Liver (tissue), 9 donors: Measurements from ENCODE around the gene SPDYC. TPM values are rescaled to one million over a fixed set of nuclear protein-coding genes. Genes with fewer than 3 reads are reported as not detected.
A peak's percentile ranks its signal among the peaks of the same experiment; 100 is the strongest.

Experiments
- DNase-seq: peaks from one replicate; pipeline ENCODE4 v3.0.0-alpha.2; 2017; ENCODE audit warnings: low spot score
- H3K27ac ChIP-seq, 2 donors: one replicate each; pipeline ENCODE4 v1.7.0; 2013; ENCODE audit warnings: inconsistent platforms in 2 of 2, low read length in 2 of 2, control low read depth in 1 of 2, low read depth in 1 of 2, mild to moderate bottlenecking in 1 of 2
- H3K27me3 ChIP-seq, 4 donors: one replicate each; pipeline versions ENCODE4 v1.6.1 to v1.7.0; 2013; ENCODE audit warnings: low read length in 3 of 4, inconsistent platforms in 1 of 4, mild to moderate bottlenecking in 1 of 4, moderate library complexity in 1 of 4; ENCODE audit not compliant: control insufficient read depth in 4 of 4, insufficient read depth in 4 of 4
- H3K36me3 ChIP-seq, 4 donors: one replicate each; pipeline versions ENCODE4 v1.6.1 to v1.7.0; 2013; ENCODE audit warnings: low read length in 3 of 4, mild to moderate bottlenecking in 3 of 4, low read depth in 1 of 4, moderate library complexity in 1 of 4; ENCODE audit not compliant: control insufficient read depth in 4 of 4, insufficient read depth in 3 of 4
- H3K4me1 ChIP-seq, 4 donors: one replicate each; pipeline versions ENCODE4 v1.6.1 to v1.7.0; 2013; ENCODE audit warnings: low read length in 3 of 4, mild to moderate bottlenecking in 3 of 4, moderate library complexity in 1 of 4; ENCODE audit not compliant: control insufficient read depth in 4 of 4, insufficient read depth in 4 of 4
- H3K4me3 ChIP-seq, 3 donors: one replicate each; pipeline versions ENCODE4 v1.6.1 to v1.7.0; 2013; ENCODE audit warnings: low read length in 3 of 3, control low read depth in 1 of 3, low read depth in 1 of 3, mild to moderate bottlenecking in 1 of 3
- H3K9ac ChIP-seq, 2 donors: one replicate each; pipeline ENCODE4 v1.7.0; 2013; ENCODE audit warnings: low read length in 2 of 2, mild to moderate bottlenecking in 2 of 2, moderate library complexity in 2 of 2, control low read depth in 1 of 2, low read depth in 1 of 2
- H3K9me3 ChIP-seq, 4 donors: one replicate each; pipeline versions ENCODE4 v1.6.1 to v1.7.0; 2013; ENCODE audit warnings: low read length in 3 of 4; ENCODE audit not compliant: control insufficient read depth in 4 of 4
- EGR1 ChIP-seq, 2 donors: IDR thresholded peaks; 2 replicates each; pipeline ENCODE4 v1.6.1; 2016 to 2018; ENCODE audit warnings: antibody characterized with exemption in 2 of 2, low read depth in 2 of 2
- FOXA1 ChIP-seq: IDR thresholded peaks from 2 replicates; pipeline ENCODE4 v1.6.1; 2016; ENCODE audit warnings: antibody characterized with exemption
- FOXA2 ChIP-seq: IDR thresholded peaks from 2 replicates; pipeline ENCODE4 v1.6.1; 2016; ENCODE audit warnings: antibody characterized with exemption
- GABPA ChIP-seq, 2 donors: IDR thresholded peaks in 1 of 2; conservative IDR thresholded peaks in 1 of 2; 2 replicates each; pipeline ENCODE4 v1.6.1; 2016; ENCODE audit warnings: antibody characterized with exemption in 2 of 2, mild to moderate bottlenecking in 1 of 2, moderate library complexity in 1 of 2
- HNF4A ChIP-seq, 2 donors: conservative IDR thresholded peaks; 2 replicates each; pipeline ENCODE4 v1.6.1; 2016; ENCODE audit warnings: antibody characterized with exemption in 2 of 2, mild to moderate bottlenecking in 2 of 2
- HNF4G ChIP-seq: IDR thresholded peaks from 2 replicates; pipeline ENCODE4 v1.6.1; 2016; ENCODE audit warnings: antibody characterized with exemption
- JUND ChIP-seq, 2 donors: IDR thresholded peaks; 2 replicates each; pipeline ENCODE4 v1.6.1; 2016; ENCODE audit warnings: antibody characterized with exemption in 2 of 2
- NR2F2 ChIP-seq: IDR thresholded peaks from 2 replicates; pipeline ENCODE4 v1.6.1; 2016; ENCODE audit warnings: antibody characterized with exemption
- RAD21 ChIP-seq, 2 donors: IDR thresholded peaks; 2 replicates each; pipeline ENCODE4 v1.6.1; 2016; ENCODE audit warnings: antibody characterized with exemption in 2 of 2, mild to moderate bottlenecking in 2 of 2
- RXRA ChIP-seq, 2 donors: IDR thresholded peaks; 2 replicates each; pipeline ENCODE4 v1.6.1; 2017 to 2018; ENCODE audit warnings: antibody characterized with exemption in 2 of 2, mild to moderate bottlenecking in 1 of 2
- SP1 ChIP-seq: IDR thresholded peaks from 2 replicates; pipeline ENCODE4 v1.6.1; 2018; ENCODE audit warnings: antibody characterized with exemption, mild to moderate bottlenecking
- TAF1 ChIP-seq: conservative IDR thresholded peaks from 2 replicates; pipeline ENCODE4 v1.6.1; 2016; ENCODE audit warnings: antibody characterized with exemption, mild to moderate bottlenecking
- YY1 ChIP-seq: IDR thresholded peaks from 2 replicates; pipeline ENCODE4 v1.6.1; 2016; ENCODE audit warnings: antibody characterized with exemption, mild to moderate bottlenecking
- WGBS: extraction: QIAGEN DNeasy Blood & Tissue Kit; methylation state at CpG from one replicate; pipeline ENCODE4 v1.1.7; 2013; 5-methylcytosine and 5-hydroxymethylcytosine counted together
- polyA plus RNA-seq, 2 donors: library from polyadenylated mRNA; stranded (reverse) in 1 of 2; unstranded in 1 of 2; fragments of 200-250 nt in 1 of 2; fragments of >200 nt in 1 of 2; fragmentation: Nextera tagmentation in 1 of 2; extraction: Ambion mirVana in 1 of 2; gene quantifications; one replicate each; pipeline versions ENCODE4 v1.2.1 to v1.2.3, GENCODE V29; 2013 to 2015
- total RNA-seq, 2 donors: library from RNA; depleted of rRNA; stranded (reverse); fragments of >200 nt; gene quantifications; one replicate each; pipeline ENCODE4 v1.2.3, GENCODE V29; 2014
- TF ChIP-seq, protein P1 (sequence below): IDR thresholded peaks from 2 replicates; pipeline ENCODE4 v1.6.1; 2016; ENCODE audit warnings: antibody characterized with exemption
- TF ChIP-seq, protein P2 (sequence below): fragments of 150-350 bp; IDR thresholded peaks from 2 replicates; pipeline ENCODE4 v1.5.1; 2017; ENCODE audit warnings: improper control_type of control experiment, low read depth, low read length; ENCODE audit not compliant: missing input control
- TF ChIP-seq, protein P3 (sequence below): IDR thresholded peaks from 2 replicates; pipeline ENCODE4 v1.6.1; 2016; ENCODE audit warnings: antibody characterized with exemption
- TF ChIP-seq, protein P4 (sequence below): IDR thresholded peaks from 2 replicates; pipeline ENCODE4 v1.6.1; 2016; ENCODE audit warnings: antibody characterized with exemption, mild to moderate bottlenecking
- TF ChIP-seq, protein P5 (sequence below): IDR thresholded peaks from 2 replicates; pipeline ENCODE4 v1.6.1; 2016; ENCODE audit warnings: antibody characterized with exemption
- donor health status: healthy.
- donor health status: healthy.
- donor health status: healthy.
- donor health status: healthy.
- donor health status: healthy.

SPDYC gene
- total and polyA plus RNA-seq, 4 donors, result 0.08 to 1.1 (median 0.52) TPM; not detected in 1

DNA sequence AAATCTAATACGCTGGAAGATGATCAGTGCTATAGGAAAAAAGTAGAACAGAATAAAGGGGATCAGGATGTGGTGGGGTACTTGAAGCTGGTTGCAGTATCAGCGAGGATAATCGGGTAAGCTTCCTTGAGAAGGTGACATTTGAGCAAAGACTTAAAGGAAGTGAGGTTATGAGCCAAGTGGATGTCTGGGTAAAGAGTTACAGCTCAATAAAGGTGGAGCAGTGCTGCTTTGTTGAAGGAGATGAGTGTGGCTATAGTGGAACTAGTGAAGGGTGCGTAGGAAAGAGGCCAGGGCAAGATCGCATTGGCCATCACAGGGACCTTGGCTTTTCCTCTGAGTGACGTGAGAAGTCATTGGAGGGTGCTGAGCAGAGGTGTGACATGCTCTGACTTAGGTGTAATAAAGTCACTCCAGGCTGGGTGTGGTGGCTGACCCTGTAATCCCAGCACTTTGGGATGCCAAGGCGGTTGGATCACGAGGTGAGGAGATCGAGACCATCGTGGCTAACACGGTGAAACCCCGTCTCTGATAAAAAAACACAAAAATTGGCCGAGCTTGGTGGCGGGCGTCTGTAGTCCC is 33.4 kb upstream of the SPDYC start:
- TF ChIP-seq, protein P1, sequence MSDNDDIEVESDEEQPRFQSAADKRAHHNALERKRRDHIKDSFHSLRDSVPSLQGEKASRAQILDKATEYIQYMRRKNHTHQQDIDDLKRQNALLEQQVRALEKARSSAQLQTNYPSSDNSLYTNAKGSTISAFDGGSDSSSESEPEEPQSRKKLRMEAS, result no peak
- no peak for TF ChIP-seq JUND (IDR thresholded peaks at IDR 0.05)
- TF ChIP-seq, protein P2, sequence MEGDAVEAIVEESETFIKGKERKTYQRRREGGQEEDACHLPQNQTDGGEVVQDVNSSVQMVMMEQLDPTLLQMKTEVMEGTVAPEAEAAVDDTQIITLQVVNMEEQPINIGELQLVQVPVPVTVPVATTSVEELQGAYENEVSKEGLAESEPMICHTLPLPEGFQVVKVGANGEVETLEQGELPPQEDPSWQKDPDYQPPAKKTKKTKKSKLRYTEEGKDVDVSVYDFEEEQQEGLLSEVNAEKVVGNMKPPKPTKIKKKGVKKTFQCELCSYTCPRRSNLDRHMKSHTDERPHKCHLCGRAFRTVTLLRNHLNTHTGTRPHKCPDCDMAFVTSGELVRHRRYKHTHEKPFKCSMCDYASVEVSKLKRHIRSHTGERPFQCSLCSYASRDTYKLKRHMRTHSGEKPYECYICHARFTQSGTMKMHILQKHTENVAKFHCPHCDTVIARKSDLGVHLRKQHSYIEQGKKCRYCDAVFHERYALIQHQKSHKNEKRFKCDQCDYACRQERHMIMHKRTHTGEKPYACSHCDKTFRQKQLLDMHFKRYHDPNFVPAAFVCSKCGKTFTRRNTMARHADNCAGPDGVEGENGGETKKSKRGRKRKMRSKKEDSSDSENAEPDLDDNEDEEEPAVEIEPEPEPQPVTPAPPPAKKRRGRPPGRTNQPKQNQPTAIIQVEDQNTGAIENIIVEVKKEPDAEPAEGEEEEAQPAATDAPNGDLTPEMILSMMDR, result no peak
- no peak for TF ChIP-seq FOXA1
- no peak for TF ChIP-seq HNF4A (conservative IDR thresholded peaks at IDR 0.05)
- TF ChIP-seq RAD21 (IDR thresholded peaks at IDR 0.05), result no peak
- TF ChIP-seq YY1, result no peak
- TF ChIP-seq FOXA2, result no peak
- no peak for TF ChIP-seq EGR1 (IDR thresholded peaks at IDR 0.05; ENCODE audit: low read depth in 2 of 2)
- TF ChIP-seq, protein P3, sequence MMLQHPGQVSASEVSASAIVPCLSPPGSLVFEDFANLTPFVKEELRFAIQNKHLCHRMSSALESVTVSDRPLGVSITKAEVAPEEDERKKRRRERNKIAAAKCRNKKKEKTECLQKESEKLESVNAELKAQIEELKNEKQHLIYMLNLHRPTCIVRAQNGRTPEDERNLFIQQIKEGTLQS, result no peak
- H3K36me3 ChIP-seq, result peaks cover 9 to 14% (median 11%) of the 10 kb centered on the region in 4 donors
- WGBS, result 87% methylated on average over 15 of the region's 15 CpGs
- DNase-seq, result no peak
- no peak overlapping the region for H3K9ac ChIP-seq
- no peak overlapping the region for H3K27ac ChIP-seq
- H3K9me3 ChIP-seq, result no peaks in the 10 kb centered on the region
- H3K4me3 ChIP-seq, result no peak overlapping the region
- H3K4me1 ChIP-seq, result peaks cover 0 to 37% (median 27%) of the 10 kb centered on the region in 4 donors
- H3K27me3 ChIP-seq, result no peaks in the 10 kb centered on the region

DNA sequence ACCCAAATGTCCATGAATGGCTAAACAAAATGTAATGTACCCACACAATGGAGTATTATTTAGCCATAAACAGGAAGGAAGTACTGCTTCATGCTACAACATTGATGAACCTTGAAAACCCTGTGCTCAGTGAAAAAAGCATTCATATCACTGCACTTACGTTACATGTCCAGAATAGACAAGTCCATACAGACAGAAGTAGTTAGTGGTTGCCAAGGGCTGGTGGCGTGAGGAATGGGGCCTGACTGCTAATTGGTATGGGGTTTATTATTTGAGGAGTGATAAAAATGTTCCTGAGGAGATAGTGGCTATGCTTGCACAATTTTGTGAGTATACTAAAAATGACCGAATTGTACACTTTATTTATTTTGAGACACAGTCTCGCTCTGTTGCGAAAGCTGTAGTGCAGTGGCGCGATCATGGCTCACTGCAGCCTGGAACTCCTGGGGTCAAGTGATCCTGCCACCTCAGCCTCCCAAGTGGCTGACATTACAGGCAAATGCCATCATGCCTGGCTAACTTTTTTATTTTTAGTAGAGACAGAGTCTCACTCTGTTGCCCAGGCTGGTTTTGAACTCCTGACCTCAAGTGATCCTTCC is 28.0 kb upstream of the SPDYC start:
- H3K9me3 ChIP-seq, result no peaks in the 10 kb centered on the region
- H3K36me3 ChIP-seq, result no peaks in the 10 kb centered on the region
- no peak overlapping the region for H3K9ac ChIP-seq
- H3K27me3 ChIP-seq, result no peaks in the 10 kb centered on the region
- no peak overlapping the region for H3K4me3 ChIP-seq
- TF ChIP-seq HNF4A (conservative IDR thresholded peaks at IDR 0.05) (peak; percentile 59 to 71), RAD21 (IDR thresholded peaks at IDR 0.05) (peak in 1 of 2 donors; percentile 29), EGR1 (IDR thresholded peaks at IDR 0.05; ENCODE audit: low read depth in 2 of 2) (no peak), TAF1 (no peak), JUND (IDR thresholded peaks at IDR 0.05) (peak; percentile 31 to 66), NR2F2 (no peak), HNF4G (no peak), GABPA (IDR thresholded peaks at IDR 0.05 in 1 of 2, conservative IDR thresholded peaks at IDR 0.05 in 1 of 2) (peak in 1 of 2 donors; percentile 51), FOXA2 (peak; percentile 58), YY1 (peak; percentile 69), SP1 (peak; percentile 48), RXRA (IDR thresholded peaks at IDR 0.05) (peak; percentile 72 to 83)
- TF ChIP-seq, protein P3, result no peak
- TF ChIP-seq, protein P4, sequence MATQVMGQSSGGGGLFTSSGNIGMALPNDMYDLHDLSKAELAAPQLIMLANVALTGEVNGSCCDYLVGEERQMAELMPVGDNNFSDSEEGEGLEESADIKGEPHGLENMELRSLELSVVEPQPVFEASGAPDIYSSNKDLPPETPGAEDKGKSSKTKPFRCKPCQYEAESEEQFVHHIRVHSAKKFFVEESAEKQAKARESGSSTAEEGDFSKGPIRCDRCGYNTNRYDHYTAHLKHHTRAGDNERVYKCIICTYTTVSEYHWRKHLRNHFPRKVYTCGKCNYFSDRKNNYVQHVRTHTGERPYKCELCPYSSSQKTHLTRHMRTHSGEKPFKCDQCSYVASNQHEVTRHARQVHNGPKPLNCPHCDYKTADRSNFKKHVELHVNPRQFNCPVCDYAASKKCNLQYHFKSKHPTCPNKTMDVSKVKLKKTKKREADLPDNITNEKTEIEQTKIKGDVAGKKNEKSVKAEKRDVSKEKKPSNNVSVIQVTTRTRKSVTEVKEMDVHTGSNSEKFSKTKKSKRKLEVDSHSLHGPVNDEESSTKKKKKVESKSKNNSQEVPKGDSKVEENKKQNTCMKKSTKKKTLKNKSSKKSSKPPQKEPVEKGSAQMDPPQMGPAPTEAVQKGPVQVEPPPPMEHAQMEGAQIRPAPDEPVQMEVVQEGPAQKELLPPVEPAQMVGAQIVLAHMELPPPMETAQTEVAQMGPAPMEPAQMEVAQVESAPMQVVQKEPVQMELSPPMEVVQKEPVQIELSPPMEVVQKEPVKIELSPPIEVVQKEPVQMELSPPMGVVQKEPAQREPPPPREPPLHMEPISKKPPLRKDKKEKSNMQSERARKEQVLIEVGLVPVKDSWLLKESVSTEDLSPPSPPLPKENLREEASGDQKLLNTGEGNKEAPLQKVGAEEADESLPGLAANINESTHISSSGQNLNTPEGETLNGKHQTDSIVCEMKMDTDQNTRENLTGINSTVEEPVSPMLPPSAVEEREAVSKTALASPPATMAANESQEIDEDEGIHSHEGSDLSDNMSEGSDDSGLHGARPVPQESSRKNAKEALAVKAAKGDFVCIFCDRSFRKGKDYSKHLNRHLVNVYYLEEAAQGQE, result no peak
- TF ChIP-seq, protein P2, result no peak
- TF ChIP-seq, protein P5, sequence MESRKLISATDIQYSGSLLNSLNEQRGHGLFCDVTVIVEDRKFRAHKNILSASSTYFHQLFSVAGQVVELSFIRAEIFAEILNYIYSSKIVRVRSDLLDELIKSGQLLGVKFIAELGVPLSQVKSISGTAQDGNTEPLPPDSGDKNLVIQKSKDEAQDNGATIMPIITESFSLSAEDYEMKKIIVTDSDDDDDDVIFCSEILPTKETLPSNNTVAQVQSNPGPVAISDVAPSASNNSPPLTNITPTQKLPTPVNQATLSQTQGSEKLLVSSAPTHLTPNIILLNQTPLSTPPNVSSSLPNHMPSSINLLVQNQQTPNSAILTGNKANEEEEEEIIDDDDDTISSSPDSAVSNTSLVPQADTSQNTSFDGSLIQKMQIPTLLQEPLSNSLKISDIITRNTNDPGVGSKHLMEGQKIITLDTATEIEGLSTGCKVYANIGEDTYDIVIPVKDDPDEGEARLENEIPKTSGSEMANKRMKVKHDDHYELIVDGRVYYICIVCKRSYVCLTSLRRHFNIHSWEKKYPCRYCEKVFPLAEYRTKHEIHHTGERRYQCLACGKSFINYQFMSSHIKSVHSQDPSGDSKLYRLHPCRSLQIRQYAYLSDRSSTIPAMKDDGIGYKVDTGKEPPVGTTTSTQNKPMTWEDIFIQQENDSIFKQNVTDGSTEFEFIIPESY, result peak; percentile 83
- TF ChIP-seq, protein P1, result peak; percentile 23
- 27% methylated on average over 7 of the region's 7 CpGs for WGBS
- peak overlapping the region; percentile 66 to 80 for H3K27ac ChIP-seq
- peaks cover 2 to 38% (median 20%) of the 10 kb centered on the region in 4 donors for H3K4me1 ChIP-seq
- DNase-seq, result no peak
